Right renal cortex interstitium (tissue), 3 donors: ENCODE data around the gene ADAMTS3. TPM values are rescaled to one million over a fixed set of nuclear protein-coding genes. Genes with fewer than 3 reads are reported as not detected.
"Not testable (repeated sequence)": the region's sequence is repeated elsewhere in the genome, so short reads cannot be mapped to it uniquely, and the experiment has no call there.

Source experiments
- DNase-seq, 3 donors: peaks; one replicate each; pipeline ENCODE4 v3.0.0-alpha.2; 2013; ENCODE audit warnings: low read depth in 3 of 3, low spot score in 2 of 3
- polyA plus RNA-seq, 3 donors: library from polyadenylated mRNA; unstranded; fragments of 120-200 nt; gene quantifications; one replicate each; pipeline ENCODE4 v1.2.1, GENCODE V29; 2013; ENCODE audit not compliant: insufficient read length in 3 of 3

ADAMTS3 gene
- polyA plus RNA-seq, 3 donors: 9.8 to 12.0 (median 10.3) TPM

DNA sequence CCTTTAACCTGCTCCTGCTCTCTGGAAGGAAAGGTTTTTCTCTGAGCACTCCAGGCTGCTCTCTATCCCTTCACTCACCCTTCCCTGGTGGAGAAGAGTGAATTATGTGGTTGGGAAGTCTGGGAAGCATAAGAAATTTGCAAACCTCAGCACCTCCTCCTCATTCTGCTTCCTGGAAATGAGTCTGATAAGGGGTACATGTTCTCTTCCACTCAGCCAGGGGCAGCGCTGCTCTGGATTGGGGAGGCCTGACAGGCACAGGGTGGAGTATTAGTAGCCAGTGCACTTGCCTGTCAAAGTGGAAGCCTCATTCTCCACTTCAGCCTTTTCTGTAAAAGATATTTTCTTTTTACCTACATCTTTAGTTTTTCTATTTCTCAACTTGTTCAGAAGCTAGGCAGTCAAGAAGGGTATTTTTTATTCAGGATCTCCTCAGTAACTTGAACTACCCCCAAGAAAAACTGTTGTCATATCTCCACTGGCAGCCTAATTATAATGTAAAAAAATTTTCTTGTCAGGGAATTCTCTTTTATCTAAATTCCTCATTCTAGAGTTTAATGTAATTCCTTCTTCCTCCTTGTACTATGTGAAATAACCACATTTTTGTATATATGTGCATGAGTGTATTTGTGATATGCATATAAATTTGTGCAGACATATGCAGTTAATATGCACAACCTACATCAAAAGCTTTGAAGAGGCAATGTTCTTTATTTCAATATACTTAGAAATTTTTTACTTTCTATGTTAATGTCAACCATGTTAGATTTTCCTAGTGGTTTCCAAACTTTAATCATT, 15.3 kb downstream of the ADAMTS3 start:
- DNase-seq: no peak

GRCh38 chr4:72552447-72552846, 16.6 kb downstream of the ADAMTS3 start:
- no peak for DNase-seq

GRCh38 chr4:72546456-72546855, 22.6 kb downstream of the ADAMTS3 start:
- no peak for DNase-seq

- not testable (repeated sequence) for DNase-seq
Measured at GRCh38 chr4:72540694-72541093, 28.3 kb downstream of the ADAMTS3 start.

- no peak for DNase-seq
Measured at GRCh38 chr4:72538006-72538405, 31.0 kb downstream of the ADAMTS3 start.

DNA sequence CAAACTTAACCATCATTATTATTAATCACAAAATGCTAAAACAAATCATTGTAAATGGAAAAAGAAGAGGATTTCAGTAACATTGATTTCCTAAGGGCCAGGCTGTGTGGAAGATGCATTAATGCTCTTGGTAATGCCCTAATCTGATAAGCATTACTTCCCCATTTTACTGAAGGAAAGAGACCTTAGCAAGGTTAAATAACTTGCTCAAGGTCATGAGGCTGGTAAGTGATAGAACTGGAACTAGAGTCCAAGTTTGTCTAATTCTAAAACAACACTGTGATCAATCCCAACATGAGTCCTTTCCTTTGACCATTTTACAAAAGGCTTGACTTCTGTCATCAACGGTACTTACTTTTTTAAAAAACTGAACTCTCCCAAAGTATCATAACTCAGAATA, 32.6 kb downstream of the ADAMTS3 start:
- no peak for DNase-seq

- no peak for DNase-seq
Measured at GRCh38 chr4:72531768-72532290, 37.2 kb downstream of the ADAMTS3 start.

DNA sequence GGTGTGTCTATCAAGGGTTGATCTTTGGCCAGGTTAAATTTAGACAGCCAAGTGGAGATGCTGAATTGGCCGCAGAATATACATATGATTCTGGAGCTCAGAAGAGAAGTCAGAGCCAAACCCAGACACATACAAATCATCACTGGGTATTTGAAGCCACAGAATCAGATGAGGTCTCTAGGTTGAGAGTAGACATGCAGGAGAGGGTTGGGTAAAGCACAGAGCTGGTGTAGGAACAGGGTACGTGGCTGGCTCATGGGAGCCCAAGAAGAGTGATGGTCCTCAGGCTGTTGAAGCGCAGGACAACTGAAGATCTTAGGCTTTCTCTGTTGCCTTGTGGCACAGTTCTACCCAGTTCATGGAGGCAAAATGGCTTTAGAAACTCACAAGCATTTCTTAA, 37.7 kb downstream of the ADAMTS3 start:
- no peak for DNase-seq

DNA sequence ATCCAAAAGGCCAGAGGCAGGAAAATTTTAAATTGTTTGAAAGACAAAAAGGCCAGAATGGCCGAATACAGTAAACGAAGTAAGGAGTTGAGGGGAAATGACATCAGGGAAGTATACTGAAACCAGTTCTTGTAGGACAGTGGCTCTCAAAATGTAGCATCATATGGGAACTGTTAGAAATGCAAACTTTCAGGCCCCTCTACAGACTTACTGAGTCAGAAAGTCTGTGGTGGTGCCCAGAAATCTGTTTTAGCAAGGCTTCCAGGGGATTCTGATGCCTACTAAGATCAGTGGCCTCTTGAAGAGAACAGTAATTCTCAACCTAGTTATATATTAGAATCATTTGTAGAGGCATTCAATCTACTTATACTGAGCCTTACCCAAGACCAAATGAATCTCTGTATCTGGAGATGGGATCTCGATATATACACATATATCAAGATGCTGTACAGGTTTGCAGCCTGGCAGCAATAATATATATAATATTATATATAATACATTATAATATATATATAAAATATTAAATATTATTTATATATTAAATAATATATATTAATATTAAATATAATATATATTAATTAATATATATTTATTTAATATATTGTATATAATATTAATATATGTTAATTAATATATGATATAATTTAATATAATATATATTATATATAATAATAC, 39.7 kb downstream of the ADAMTS3 start:
- no peak for DNase-seq

DNA sequence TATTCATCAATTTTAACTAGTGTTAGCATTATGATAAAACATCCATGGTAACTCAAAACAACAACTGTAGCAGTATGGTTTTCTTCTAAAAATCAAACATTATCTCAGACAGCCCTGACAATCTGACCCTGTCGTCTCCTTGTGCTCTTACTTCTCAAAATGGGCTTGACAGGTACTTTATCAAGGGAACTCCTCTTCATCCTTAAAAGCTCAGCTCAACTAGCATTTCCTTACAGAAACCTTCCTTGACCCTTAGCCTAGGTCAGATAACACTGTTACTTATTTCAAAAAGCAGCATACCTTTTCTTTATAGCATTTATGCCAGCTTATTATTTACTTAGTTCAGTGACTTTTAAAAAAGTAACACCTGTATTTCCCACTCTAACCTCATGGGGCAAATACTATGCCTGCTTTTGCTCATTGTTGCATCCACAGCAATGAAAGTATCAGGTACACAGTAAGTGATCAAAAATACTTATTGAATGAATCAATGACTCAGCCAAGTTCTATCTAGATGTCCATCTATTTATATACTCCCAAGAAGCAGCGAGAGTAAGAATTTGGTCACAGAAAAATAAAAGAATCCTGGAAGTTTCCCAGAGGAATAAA, 41.9 kb downstream of the ADAMTS3 start:
- DNase-seq: no peak

DNA sequence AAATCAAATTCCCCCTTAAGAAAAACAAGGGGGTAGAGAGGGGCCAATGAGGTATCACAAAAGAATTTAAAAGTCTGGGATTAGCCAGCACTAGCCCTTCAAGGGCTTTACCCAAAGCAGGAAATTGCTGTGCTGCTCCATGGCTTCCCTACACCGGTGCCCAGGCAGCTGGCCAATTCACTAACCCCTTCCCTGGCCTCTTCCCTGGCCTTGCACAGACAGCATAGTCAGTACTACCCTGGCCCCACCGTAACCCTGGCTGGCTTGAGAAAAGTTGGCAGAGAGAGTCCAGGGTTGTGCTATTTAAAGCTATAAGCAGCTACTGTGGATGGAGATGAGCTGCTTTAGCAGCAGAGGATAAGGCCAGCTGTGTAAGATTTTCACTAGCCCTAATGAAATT, 43.1 kb downstream of the ADAMTS3 start:
- DNase-seq: no peak

DNA sequence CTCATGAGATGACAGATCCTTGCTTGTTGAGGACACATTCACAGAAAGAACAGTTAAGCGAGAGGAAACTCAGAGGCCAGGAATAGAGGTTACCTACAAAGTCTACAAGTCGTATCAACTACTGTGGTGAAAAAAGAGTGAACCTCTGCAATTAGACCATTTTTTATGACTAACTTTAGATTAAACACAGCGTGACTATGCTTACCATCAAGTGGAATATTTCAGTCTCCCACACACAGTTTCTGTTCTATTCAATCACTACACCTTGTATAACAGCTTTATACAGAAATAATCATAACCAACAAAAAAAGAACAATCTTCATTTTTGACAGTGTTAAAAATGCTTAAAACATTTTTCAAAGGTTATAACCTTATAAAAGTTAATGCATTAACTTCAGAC, 46.6 kb downstream of the ADAMTS3 start:
- no peak for DNase-seq

DNA sequence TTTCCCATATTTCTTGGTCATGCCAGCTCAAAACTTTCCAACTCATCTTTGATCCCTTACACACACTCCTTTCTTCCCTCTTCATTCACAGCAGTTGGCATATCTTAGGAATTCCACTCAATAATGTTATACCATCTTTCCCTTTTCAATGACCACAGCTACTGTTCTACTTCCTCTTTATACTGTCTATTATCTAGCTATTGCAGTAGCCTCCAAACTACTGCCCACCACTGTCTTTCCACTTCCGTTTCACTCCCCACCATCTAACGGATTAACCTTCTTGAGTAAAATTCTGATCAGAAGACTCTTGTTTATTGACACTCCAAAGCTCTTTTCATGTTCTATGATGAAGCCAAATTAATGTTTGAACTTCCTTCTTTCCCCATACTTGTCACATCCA, 55.8 kb downstream of the ADAMTS3 start:
- DNase-seq: no peak

GRCh38 chr4:72507860-72508419, 61.1 kb downstream of the ADAMTS3 start:
- DNase-seq: no peak

GRCh38 chr4:72507167-72507566, 61.9 kb downstream of the ADAMTS3 start:
- DNase-seq: no peak

DNA sequence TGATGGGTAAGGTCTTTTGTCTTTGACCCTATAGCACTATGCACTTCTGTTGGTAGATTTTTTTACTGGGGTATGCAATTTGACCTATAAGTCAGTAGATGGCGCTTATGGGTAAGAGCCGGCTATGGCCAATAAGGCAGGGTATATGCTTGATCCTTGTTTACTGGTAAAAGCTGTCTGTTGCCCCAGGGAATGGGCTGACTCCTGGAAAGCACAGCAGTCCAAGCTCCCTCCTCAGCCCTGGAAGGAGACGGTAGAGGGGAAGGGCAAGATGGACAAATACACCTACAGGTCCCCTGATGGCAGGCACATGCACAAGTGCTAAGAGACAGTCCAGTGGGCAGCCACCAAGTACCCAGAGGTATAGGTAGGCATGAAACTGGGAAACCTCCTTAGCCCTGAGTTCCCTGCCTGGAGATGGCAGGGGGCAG, 63.7 kb downstream of the ADAMTS3 start:
- peak in 1 of 3 donors; percentile 25 for DNase-seq

DNA sequence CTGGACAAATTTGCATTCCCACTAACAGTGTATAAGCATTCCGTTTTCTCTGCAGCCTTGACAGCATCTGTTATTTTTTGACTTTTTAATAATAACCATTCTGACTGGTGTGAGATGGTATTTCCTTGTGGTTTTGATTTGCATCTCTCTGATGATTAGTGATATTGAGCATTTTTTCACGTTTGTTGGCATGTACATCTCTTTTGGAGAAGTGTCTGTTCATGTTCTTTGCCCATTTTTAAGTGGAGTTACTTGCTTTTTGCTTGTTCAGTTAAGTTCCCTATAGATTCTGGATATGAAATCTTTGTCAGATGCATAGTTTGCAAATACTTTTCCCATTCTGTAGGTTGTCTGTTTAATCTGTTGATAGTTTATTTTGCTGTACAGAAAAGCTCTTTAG, 68.8 kb downstream of the ADAMTS3 start:
- no peak for DNase-seq

DNA sequence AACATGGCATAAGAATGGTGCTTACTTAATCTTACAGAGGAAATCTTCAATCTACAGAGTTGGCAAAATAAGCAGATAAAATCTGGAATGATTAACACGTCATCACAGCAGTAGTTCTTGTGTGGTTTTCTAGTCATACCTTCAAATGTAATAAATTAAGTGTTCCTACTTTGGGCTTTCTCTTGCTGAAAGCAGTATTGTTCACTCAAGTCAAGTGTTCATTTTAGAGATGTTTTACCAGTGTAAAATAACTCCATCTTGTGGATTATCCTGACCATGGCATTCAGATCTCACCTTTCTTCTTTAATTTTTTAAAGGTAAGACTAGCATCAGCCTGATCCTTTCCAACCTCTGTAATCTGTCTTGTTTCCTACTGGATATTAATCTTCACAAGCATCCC, 72.9 kb downstream of the ADAMTS3 start:
- DNase-seq: no peak

GRCh38 chr4:72494156-72494555, 74.9 kb downstream of the ADAMTS3 start:
- no peak for DNase-seq

DNA sequence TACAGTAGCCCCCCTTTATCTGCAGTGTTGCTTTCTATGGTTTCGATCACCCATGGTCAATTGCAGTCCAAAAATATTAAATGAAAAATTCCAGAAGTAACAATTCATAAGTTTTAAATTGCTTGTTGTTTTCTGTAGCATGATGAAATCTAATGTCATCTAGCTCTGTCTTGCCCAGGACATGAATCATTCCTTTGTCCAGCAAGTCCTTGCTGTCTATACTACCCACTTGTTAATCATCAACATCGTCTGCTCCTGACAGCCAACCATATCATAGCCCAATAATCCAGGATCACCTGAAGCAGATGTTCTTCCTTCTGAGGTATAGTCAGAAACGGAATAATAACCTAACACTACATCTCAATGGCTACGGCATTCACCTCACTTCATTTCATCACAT, 79.8 kb downstream of the ADAMTS3 start:
- DNase-seq: no peak

GRCh38 chr4:72486991-72487390, 82.0 kb downstream of the ADAMTS3 start:
- no peak for DNase-seq
